NCI-H69 (cell line): ENCODE results near the gene MICALL2.

Experiments used
- DNase-seq: peaks from one replicate; lab custom pipeline; 2025; lab: John Stamatoyannopoulos, UW

The MICALL2 gene

DNA sequence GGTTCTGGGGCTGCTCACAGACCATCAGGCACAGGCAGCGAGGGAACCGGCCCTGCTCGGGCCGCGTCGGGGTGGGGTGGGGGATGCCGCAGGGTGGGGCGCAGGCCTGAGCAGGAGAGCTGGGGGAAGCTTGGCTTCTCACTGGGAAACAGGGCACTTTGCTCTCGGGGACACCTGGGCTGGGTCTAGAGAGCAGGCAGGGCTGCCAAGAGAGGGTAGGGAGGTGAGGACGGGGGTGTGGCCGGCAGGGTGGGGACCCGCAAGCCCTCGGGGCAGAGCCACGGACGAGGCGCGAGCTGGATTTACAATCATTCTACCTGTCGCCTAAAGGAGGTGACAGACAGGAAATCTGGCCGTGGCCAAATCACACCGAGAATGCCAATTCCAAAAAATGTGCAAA lies 33.9 kb upstream of the MICALL2 start:
- DNase-seq = no peak

DNA sequence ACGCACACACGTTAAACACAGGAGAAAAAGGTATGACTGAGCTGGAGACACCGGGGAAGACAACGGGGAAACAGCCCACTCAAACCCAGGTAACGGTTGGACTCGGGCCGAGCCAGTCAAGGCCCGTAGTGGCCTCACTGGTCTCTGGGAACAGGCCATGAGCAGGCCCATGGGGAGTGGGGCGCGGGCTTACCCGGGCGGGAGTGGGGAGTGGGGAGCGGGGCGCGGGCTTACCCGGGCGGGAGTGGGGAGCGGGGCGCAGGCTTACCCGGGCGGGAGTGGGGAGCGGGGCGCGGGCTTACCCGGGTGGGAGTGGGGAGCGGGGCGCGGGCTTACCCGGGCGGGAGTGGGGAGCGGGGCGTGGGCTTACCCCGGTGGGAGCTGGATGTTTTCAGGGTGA lies 33.4 kb upstream of the MICALL2 start:
- no peak for DNase-seq

DNA sequence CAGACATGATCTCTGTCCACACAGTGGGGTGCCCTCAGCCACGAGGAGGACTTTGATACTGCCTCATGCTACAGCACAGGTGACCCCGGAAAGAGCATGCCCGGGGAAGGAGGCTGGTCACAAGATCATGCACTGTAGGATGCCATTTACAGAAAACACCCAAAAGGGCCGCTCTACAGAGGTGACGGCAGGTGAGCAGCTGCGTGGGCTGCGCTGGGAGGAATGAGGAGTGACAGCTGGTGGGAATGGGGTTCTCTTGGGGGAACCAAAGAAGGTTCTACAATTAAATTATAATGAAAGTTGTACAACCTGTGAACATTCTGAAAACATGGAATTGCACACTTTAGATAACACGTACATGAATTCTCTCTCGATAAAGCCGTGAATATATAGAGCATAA lies 33.0 kb upstream of the MICALL2 start:
- DNase-seq = no peak

- no peak for DNase-seq
Measured at GRCh38 chr7:1490837-1491236, 31.6 kb upstream of the MICALL2 start.

- DNase-seq = no peak
Measured at GRCh38 chr7:1489336-1489735, 30.1 kb upstream of the MICALL2 start.

GRCh38 chr7:1488016-1488415 lies 28.7 kb upstream of the MICALL2 start:
- DNase-seq = no peak

- no peak for DNase-seq
Measured at GRCh38 chr7:1487466-1487865, 28.2 kb upstream of the MICALL2 start.

- no peak for DNase-seq
Measured at GRCh38 chr7:1486571-1486970, 27.3 kb upstream of the MICALL2 start.

- DNase-seq = no peak
Measured at GRCh38 chr7:1485156-1485555, 25.9 kb upstream of the MICALL2 start.

DNA sequence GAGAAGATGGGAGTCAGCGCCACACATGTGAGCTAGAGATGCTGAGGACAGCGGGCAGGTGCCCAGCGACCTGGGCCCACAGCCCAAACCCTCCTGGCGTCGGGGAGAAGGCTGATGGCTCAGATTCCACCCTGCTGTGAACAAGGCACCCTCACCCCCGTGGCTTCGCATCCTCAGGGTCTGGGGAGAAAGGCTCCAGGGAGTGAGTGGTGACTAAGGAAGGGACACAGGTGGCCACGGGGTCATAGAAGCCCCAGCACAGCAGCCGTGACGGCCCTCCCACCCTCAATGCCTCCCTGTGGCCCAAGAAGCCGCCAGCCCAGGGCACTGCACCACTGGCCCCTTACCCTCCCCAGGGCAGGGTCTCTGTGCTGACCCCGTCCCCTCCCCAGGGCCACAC lies 25.3 kb upstream of the MICALL2 start:
- no peak for DNase-seq

GRCh38 chr7:1483536-1484505 lies 24.6 kb upstream of the MICALL2 start:
- DNase-seq = no peak

GRCh38 chr7:1483079-1483478 lies 23.8 kb upstream of the MICALL2 start:
- no peak for DNase-seq

GRCh38 chr7:1481300-1481699 lies 22.0 kb upstream of the MICALL2 start:
- no peak for DNase-seq

DNA sequence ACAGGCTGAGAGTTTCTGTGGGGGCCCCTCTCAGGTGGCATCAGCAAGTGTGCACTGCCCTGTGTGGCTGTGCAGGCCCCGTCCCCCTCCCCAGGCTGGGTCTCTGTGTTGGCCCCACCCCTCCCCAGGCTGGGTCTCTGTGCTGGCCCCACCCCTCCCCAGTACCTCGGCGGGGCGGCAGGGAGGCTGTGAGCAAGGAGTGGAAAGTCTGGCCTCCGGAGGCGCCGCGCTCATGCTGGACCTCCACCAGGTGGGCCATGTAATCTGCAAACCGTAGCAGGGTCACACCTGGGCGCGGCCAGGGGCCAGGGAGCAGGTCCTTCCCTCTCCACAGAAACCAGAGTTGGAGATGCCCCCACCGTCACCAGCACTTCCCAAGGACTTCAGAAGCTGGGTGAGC lies 21.4 kb upstream of the MICALL2 start:
- DNase-seq = no peak

DNA sequence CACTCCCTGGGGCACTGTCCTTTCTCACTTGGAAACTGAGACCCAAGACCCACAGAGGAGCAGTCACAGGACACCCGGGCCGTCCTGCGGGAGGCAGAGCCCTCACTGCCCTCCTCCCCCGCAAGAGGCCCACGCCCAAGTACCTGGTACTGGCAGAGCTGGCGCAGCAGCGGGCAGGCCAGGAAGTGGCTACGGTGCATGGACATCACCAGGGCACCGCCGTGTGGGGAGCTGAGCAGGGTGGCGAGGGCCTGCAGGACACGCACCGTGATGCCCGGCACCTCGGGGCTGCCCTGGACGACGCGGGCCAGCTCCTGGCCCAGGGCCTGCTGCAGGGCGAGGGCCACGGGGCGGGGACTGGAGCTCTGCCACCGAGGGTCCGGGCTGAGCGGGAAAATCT lies 20.0 kb upstream of the MICALL2 start:
- no peak for DNase-seq

- DNase-seq = no peak
Measured at GRCh38 chr7:1478480-1478879, 19.2 kb upstream of the MICALL2 start.

DNA sequence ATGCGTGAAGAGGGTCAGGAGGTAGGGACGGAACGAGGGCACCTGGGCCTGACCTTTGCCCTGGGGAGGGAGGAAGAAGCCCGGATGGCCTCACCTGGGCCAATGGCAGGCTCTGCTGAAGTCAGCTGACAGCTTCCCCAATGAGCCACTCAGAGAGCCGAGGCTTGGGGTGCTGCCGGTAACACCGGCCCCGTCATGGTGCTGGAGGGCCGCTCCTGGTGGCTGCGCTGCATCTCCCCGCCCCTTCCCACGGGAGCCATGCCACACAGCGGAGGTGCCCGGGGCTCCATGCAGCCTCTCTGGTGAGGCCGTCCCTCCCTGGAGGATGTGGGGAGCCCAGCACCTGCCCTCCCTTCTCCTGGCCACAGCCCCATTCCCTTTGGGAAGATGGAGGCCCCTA lies 17.6 kb upstream of the MICALL2 start:
- DNase-seq = no peak

DNA sequence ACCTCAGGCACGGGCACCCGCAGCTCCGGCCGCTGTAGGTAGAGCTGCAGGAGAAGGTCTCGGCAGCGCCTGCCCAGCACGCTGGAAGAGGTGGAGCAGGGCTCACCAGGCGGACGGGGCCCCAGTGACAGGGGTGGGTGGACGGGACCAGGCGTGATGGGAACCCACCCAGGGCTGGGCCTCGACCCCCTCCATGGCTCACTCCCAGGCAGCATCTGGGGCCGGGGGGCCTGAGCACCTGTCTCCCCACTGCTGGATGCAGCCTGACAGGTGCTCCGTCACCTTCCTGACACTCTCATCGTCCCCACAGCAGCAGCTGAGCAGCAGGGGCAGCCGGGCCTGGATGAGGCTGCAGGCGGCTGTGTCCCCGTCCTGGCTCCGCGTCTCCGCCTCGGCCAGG lies 16.7 kb upstream of the MICALL2 start:
- no peak for DNase-seq

- no peak for DNase-seq
Measured at GRCh38 chr7:1475393-1475792, 16.1 kb upstream of the MICALL2 start.

- DNase-seq = no peak
Measured at GRCh38 chr7:1474736-1475135, 15.5 kb upstream of the MICALL2 start.

GRCh38 chr7:1473864-1474512 lies 14.7 kb upstream of the MICALL2 start:
- peak; percentile 88 for DNase-seq

DNA sequence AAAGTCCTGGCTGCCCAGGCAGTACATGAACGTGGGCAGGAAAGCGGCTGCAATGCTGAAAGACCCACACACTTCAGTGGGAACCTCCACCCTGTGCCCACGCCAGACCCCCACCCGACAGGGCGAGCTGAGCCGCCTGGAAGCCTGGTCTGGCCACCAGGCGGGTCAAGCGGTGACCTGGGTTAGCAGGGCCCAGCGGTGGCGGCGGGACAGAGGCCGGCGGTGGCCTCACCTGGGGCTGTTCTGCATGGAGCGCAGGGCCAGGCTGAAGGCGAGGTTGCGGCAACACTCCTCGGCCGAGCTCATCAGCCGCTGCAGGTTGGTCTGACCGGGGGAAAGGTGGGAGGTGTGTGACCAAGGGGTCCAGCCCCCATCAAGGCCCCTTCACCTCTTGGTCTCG lies 11.6 kb upstream of the MICALL2 start:
- DNase-seq = no peak

DNA sequence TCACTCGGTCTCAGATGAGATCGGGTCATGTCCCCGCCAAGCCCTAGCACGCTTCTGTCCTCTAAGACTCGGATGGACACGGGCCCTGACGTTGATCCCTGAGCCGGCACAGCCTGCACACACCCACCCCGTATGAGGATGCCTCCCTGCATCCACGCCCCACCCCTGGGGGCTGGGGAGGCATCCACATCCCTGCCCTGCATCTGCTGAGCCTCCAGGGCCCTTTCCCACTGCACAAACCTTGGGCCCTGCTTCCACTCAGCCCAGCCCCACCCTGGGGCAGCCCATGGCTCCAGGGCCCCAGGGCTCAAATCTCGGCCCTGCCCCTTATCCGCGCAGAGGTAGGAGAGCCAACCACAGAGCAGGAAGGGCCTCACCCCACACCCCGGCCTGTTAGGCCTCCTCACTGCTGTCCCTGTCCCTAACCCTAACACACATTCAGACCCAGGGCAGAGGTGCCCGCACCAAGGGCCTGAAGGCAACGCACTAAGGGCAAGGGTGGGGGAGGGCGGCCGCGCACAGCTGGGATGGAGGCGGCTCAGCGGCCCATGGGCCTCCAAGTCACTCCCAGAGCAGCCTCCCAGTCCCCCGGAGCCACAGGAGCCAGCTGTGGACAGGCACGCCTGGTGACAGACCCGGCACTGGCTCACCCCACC lies 9.5 kb upstream of the MICALL2 start:
- DNase-seq = no peak
